GM11168 (cell line): ENCODE data around the gene STX1A.

ENCODE experiments used
- in situ Hi-C: fragments of 300-500 bp; cut with MboI; formaldehyde crosslinking; loops from one replicate; pipeline ENCODE4 v1.12.0; 2022; ENCODE audit warnings: low sequenced_read_pairs; ENCODE audit not compliant: unreplicated experiment

STX1A gene

DNA sequence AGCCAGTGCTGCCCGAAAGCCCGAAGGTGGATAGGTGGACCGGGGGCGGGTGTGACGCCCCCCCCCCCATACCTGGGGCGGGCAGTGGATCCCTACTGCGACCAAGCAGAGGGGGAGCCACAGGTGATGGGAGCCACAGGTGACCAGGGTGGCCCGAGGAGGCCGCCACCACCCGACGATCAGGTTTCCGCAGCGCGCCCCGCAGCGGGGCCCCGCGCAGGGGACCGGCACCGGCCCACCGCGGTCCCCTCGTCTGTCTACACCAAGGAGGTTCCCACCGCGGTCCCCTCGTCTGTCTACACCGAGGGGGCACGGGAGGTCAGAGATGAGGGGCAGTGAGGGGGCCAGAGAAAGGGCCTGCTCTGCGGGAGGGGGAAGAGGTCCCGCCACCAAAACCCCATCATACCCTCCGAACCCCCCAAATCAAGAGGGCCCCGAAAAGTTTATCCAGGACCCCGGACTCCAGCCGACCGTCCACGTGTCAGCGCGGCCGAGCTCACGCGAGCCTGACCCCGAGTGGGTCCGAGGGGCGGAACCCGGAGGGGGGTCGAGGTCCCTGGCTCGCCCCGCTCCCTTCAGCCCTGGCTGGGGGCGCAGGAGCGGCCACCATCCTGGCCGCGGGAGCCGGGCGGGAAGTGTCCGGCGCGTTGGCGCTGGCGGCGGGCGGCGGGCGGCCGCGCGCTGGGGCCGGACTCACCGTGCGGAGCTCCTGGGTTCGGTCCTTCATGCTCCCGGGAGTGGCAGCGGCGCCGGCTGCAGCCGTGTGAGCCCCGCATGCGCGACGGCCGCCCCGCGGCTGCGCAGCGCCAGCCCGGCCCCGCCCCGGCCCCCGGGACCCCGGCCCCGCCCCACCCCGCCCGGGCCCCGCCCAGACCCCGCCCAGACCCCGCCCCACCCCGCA is at the start of gene STX1A:
Gene STX1A (minus strand): TSS at position 765 of the 901 bp plus-strand sequence. CDS start 38 bp downstream, at position 727.
- in situ Hi-C loops: no loop called here

DNA sequence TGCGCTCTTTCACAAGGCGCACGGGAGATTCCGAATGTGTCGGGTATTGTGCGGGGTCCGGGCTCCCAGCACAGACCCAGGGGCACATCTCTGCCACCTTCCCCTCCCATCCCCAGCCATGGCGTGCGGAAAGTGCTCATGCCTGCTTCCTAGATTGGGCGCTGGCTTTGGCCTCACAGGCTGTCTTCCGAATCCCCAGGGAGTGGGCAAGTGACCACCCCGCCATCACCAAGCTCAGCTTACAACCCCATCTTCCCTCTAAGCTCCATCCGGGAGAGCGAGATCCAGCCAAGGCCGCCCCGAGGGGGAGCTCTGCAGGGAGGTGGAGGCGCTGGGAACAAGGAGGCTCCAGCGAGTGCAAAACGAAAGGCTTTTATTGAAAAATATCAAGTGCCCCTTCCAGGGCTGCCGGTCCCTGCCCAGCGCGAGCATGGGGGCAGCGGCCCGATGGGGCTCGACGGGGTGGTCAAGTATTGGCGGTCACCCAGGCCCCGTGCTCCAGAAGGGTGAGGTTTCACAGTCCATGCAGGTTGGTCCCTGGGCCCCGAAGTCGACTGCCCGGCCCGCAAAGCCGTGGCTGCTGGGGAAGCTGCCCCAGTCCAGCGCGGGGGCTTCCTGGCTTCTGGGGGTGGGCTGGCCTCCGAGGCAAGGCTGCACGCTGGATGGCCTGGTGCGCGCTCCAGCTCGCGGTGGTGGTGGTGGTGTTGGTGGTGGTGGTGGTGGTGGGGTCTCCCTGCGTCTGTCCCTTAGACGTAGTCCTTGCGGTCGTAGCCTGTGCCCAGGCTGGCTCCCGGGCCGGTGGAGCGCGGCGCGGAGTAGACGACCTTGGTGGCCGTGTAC is 49.4 kb upstream of the STX1A start:
- in situ Hi-C loops: no loop called here

- in situ Hi-C loops: no loop called here
These were observed 47.2 kb upstream of the STX1A start for GRCh38 chr7:73766556-73767229.

GRCh38 chr7:73762659-73762999 is 43.2 kb upstream of the STX1A start:
- in situ Hi-C loops: no loop called here

DNA sequence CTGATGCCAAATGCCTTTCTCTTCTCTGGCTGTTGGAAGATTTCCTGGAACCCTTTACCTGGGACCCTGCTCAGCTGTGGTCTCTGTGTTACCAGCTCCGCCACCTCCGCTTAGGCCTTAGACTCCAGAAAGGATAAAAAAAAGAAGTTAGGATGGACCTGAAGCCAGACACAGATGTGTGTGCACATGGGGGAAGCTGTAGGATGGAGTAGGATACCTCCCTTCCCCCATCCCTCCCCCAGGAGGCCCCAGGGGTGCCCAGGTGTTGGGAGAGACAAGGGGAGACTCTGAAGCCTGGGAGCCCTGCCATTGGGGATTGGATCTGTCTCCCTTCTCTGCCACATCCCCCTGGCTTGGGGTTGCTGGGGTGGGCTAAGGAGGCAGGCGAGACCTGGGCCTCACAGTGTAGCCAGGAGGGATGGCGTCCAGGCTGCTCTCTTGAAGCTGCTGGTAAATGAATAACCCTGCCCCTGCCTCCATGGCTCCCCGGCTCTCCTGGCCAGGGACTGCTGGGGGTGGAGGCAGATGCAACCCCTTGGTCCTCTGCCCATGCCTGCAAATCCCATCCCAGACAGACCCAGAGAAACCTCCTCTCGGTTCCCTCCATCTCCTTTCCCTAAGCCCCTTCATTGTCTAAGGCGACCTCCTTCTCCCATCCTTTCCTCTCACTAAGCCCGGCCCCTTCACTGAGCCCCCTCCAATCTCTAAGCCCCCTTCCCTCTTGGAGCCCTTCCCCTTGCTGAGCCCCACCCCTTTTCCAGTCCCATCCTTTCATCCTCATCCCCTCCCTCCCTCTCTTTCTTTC is 42.6 kb upstream of the STX1A start:
- in situ Hi-C loops: no loop called here

DNA sequence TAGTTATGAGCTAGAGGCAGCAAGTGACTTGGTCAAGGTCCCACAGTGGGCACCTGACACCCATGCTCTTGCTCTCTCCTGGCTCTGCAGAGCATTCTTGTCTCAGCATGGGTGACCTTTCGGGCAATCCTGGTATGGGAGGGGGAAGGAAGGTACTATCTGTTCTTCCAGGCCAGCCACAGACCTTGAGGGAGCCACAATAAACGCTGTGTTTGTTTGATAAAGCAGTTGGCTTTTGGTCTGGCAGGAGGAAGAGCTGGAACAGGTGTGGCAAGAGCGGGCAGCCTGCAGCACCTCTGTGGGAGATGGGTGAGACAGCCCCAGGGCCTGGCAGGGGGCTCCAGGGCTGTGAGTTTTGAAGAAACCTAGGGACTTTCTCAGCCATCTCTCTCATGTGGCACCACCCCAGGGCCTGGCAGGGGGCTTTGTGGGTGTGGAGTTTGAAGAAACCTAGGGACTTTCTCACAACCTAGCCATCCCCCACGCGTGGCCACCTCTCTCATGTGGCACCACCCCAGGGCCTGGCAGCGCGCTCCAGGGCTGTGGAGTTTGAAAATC is 39.2 kb upstream of the STX1A start:
- in situ Hi-C loops: no loop called here

GRCh38 chr7:73749931-73750776 is 30.7 kb upstream of the STX1A start:
- in situ Hi-C loops: no loop called here

DNA sequence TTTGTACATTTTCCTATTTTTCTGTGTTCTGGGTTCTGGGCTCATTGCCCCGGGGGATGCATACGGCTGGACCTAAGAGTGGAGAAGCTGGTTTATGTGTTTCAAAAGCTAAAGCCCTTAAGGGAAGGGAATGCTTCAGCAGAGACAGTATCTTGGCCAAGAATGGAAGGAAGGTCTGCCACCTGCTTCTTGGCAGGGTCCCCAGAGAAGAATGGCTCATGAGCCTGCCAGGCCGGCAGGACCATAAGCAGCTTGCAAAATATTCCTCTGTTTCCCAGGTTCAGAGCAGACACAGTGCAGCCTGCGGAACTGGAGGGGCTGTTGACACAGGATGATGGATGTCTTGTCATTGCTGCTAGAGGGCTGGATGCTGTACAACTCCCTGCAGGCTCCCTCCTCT is 26.9 kb upstream of the STX1A start:
- in situ Hi-C loops: no loop called here

- in situ Hi-C loops: no loop called here
These were observed 23.5 kb upstream of the STX1A start for GRCh38 chr7:73742753-73743641.

DNA sequence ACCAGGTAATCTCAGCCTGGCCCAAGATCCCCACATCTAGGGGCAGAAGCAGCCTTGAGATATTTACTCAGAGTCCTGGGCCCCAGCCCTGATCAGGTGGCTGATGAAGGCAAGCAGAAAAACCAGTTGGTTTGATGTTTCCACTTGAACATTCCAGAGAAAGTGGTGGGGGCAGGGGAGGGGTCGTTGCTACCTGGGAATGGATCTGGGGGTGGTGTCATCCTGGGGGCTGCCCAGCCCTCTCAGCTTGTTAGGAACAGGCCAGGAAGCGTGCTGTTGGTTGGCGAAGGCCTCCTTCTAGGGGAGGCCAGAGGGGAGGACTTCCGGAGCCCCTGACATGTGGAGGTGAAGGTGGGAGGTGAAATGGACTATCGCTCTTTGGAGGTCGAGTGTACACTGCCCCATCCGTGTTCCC is 22.9 kb upstream of the STX1A start:
- in situ Hi-C loops: no loop called here

GRCh38 chr7:73741600-73741999 is 22.1 kb upstream of the STX1A start:
- in situ Hi-C loops: no loop called here

DNA sequence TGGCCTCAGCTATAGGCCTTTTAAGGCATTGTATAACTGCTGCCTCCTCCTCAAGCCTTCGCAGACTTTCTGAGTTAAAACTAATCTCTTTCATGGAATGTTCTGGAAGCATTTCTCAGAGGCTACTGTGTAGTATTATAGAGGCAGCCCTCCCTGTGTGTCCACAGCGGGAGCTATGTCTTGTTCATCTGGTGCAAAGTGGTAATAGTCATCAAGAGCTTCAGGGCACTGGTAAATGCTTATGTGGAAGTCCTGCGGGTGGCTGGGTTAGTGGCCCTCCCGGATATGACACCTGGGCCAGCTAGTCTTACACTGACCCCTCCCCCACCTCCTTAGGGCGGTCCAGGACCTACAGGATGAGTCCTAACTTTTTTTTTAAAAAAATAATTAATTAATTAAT is 21.3 kb upstream of the STX1A start:
- in situ Hi-C loops: no loop called here

DNA sequence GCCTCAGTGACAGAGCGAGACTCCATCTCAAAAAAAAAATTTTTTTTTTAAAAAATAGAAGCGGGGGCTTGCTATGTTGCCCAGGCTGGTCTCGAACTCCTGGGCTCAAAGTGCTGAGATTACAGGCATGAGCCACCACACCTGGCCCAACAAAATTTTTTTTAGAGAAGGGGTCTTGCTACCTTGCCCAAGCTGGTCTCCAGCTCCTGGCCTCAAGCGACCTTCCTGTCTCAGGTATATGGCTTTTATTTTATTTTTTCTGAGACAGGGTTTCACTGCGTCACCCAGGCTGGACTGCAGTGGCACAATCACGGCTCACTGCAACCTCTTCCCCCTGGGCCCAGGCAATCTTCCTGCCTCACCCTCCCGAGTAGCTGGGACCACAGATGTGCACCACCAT is 20.7 kb upstream of the STX1A start:
- in situ Hi-C loops: no loop called here

- in situ Hi-C loops: no loop called here
These were observed 19.9 kb upstream of the STX1A start for GRCh38 chr7:73739387-73739767.

GRCh38 chr7:73738612-73739386 is 19.3 kb upstream of the STX1A start, which contains the start of gene ABHD11:
Gene ABHD11, minus strand, starts transcription at chr7:73738802. Its CDS starts 32 bp downstream, at chr7:73738770.
- in situ Hi-C loops: no loop called here

DNA sequence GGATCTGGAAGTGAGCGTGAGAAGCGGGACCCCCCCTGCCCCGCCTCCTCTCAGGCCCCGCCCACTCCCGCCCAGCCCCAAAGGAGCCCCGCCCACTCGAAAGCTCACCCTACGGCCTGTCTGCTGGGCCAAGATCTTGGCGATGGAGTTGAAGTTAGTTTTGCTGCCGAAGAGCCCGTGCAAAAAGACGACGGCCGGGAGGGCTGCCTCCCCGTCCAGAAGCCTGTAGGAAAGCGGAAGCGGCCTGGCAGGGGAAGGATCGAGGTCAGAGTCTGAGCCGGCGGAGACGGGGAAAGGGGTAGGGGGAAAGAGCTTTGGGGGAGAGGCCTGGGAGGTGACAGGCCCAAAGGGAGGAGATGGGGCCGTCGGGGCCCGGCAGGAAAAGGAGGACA is 18.7 kb upstream of the STX1A start:
- in situ Hi-C loops: no loop called here
